PFSK-1 (cell line): ENCODE data around the gene ABI3BP.

Source experiments
- POLR2AphosphoS5 ChIP-seq: IDR thresholded peaks from 2 replicates; pipeline ENCODE4 v1.6.1; 2012; ENCODE audit warnings: low read depth, mild to moderate bottlenecking, control low read depth, low read length, moderate library complexity
- SIN3A ChIP-seq: IDR thresholded peaks from 2 replicates; pipeline ENCODE4 v1.6.1; 2012; ENCODE audit warnings: mild to moderate bottlenecking, low read length, moderate library complexity, borderline replicate concordance; ENCODE audit not compliant: insufficient read depth
- TF ChIP-seq, protein P1 (sequence below), 2 experiments: IDR thresholded peaks; 2 replicates each; pipeline versions ENCODE4 v1.6.1 to v1.8.0; 2011 to 2012; ENCODE audit warnings: low read depth in 2 of 2, low read length in 2 of 2, control low read depth in 1 of 2, inconsistent platforms in 1 of 2, mild to moderate bottlenecking in 1 of 2, moderate library complexity in 1 of 2; ENCODE audit not compliant: insufficient read depth in 1 of 2

DNA sequence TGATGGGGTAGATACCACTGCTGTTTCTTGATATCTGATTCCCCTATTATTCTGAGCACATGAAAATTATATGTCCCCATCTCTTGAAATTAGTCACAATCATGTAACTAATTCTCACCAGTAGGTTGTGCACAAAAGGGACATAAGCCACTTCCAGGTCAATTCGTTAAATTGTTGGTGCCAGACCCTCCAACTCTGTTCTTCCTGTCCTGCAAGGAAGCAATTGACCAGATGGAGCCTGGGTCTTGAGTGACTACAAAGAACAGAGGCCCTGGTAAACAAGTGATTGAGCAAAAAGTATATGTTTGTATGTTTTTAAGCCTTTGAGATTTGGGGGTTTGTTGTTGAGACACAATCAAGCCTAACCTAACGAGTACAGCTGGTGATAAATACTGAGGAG, 36.9 kb downstream of the ABI3BP start:
- TF ChIP-seq, protein P1, sequence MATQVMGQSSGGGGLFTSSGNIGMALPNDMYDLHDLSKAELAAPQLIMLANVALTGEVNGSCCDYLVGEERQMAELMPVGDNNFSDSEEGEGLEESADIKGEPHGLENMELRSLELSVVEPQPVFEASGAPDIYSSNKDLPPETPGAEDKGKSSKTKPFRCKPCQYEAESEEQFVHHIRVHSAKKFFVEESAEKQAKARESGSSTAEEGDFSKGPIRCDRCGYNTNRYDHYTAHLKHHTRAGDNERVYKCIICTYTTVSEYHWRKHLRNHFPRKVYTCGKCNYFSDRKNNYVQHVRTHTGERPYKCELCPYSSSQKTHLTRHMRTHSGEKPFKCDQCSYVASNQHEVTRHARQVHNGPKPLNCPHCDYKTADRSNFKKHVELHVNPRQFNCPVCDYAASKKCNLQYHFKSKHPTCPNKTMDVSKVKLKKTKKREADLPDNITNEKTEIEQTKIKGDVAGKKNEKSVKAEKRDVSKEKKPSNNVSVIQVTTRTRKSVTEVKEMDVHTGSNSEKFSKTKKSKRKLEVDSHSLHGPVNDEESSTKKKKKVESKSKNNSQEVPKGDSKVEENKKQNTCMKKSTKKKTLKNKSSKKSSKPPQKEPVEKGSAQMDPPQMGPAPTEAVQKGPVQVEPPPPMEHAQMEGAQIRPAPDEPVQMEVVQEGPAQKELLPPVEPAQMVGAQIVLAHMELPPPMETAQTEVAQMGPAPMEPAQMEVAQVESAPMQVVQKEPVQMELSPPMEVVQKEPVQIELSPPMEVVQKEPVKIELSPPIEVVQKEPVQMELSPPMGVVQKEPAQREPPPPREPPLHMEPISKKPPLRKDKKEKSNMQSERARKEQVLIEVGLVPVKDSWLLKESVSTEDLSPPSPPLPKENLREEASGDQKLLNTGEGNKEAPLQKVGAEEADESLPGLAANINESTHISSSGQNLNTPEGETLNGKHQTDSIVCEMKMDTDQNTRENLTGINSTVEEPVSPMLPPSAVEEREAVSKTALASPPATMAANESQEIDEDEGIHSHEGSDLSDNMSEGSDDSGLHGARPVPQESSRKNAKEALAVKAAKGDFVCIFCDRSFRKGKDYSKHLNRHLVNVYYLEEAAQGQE (IDR thresholded peaks at IDR 0.05; ENCODE audit: insufficient read depth in 1 of 2, low read depth in 2 of 2, low read length in 2 of 2): no peak
- TF ChIP-seq POLR2AphosphoS5: no peak
- no peak for TF ChIP-seq SIN3A
